ENCODE measurements around the gene SMURF1. TPM values are rescaled to one million over a fixed set of nuclear protein-coding genes. Genes with fewer than 3 reads are reported as not detected.

SMURF1 gene
- total RNA-seq, 4 donors from 2014 or later, result 23.6 to 35.3 (median 27.8) TPM

DNA sequence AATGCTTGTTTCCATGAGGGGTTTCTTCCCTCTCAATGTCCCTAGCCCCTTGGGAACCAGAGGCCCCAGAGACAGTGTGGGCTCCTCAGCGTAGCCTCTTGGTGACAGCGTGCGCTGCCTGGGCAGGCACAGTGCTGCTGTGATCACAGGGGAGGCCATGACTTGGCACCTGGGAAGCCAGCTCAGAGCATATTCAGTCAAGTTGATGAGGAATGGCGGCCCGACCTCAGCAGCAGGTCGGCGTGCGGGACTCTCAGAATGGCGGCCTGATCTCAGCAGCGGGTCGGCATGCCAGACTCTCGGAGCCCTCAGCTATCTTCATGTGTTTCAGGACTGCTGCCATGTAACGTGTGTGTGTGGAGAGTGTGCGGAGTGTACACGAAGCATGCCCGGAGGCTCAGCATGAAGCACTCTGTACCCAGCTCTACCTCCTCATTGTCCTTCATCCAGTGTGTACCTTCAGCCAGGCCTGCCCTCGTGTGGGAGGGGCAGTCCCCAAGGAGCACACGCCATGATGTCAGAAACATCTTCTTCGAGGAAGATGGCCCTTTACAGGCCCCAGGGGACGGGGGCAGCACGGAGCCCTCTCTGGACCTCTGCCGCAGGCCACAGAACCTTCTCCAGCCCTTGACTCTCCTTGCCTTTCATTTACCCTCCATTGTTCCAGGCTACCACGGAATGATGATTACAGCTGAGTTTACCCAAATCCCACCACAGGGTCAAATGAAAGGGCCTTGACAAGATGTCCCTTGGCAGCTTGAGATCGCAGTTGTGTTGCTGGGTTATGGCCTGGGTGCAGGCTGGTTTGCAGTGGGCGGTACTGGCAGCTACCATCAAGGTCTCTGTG lies 130.4 kb downstream of the SMURF1 start:
- DNase-seq (ENCODE audit: low spot score), result no peak
- TF ChIP-seq, protein P1, sequence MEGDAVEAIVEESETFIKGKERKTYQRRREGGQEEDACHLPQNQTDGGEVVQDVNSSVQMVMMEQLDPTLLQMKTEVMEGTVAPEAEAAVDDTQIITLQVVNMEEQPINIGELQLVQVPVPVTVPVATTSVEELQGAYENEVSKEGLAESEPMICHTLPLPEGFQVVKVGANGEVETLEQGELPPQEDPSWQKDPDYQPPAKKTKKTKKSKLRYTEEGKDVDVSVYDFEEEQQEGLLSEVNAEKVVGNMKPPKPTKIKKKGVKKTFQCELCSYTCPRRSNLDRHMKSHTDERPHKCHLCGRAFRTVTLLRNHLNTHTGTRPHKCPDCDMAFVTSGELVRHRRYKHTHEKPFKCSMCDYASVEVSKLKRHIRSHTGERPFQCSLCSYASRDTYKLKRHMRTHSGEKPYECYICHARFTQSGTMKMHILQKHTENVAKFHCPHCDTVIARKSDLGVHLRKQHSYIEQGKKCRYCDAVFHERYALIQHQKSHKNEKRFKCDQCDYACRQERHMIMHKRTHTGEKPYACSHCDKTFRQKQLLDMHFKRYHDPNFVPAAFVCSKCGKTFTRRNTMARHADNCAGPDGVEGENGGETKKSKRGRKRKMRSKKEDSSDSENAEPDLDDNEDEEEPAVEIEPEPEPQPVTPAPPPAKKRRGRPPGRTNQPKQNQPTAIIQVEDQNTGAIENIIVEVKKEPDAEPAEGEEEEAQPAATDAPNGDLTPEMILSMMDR (IDR thresholded peaks at IDR 0.05), result no peak
- no peak for ATAC-seq (ENCODE audit: low FRiP score)

- no peak for ATAC-seq (ENCODE audit: low FRiP score)
- no peak for DNase-seq (ENCODE audit: low spot score)
Observed at GRCh38 chr7:99012722-99013121, 131.2 kb downstream of the SMURF1 start.

GRCh38 chr7:99011706-99012404 lies 132.1 kb downstream of the SMURF1 start:
- no peak for ATAC-seq (ENCODE audit: low FRiP score)
- TF ChIP-seq, protein P1 (IDR thresholded peaks at IDR 0.05), result no peak
- no peak for DNase-seq (ENCODE audit: low spot score)

More at GRCh38 chr7:99012722-99013121, 131.2 kb downstream of the SMURF1 start:
- TF ChIP-seq, protein P1 (IDR thresholded peaks at IDR 0.05), result no peak

GRCh38 chr7:99011341-99011705 lies 132.6 kb downstream of the SMURF1 start:
- ATAC-seq (ENCODE audit: low FRiP score) (no peak), DNase-seq (ENCODE audit: low spot score) (no peak)
- TF ChIP-seq, protein P1 (IDR thresholded peaks at IDR 0.05), result no peak

- TF ChIP-seq, protein P1 (IDR thresholded peaks at IDR 0.05), result no peak
- DNase-seq (ENCODE audit: low spot score) (no peak), ATAC-seq (ENCODE audit: low FRiP score) (no peak)
Observed at GRCh38 chr7:99010281-99010680, 133.6 kb downstream of the SMURF1 start.

- TF ChIP-seq, protein P1 (IDR thresholded peaks at IDR 0.05), result no peak
- DNase-seq (ENCODE audit: low spot score) (no peak), ATAC-seq (ENCODE audit: low FRiP score) (no peak)
Observed at GRCh38 chr7:99008921-99009530, 134.9 kb downstream of the SMURF1 start.

Data from omental fat pad (tissue), 4 donors.